SK-N-SH (cell line): Measurements from ENCODE around the gene NEK6. TPM values are rescaled to one million over a fixed set of nuclear protein-coding genes. Genes with fewer than 3 reads are reported as not detected.

Source experiments
- CTCF ChIA-PET: fragments of 300-600, 350-600 bp; formaldehyde crosslinking; extraction: SDS; loops from one replicate; lab custom pipeline; 2021; lab: Yijun Ruan, JAX
- POLR2A ChIA-PET: fragments of 350-600 bp; sonication (Branson Sonifier 250); formaldehyde crosslinking; extraction: SDS; loops from one replicate; lab custom pipeline; 2020; ENCODE audit warnings: antibody characterized with exemption, inconsistent platforms; lab: Yijun Ruan, JAX
- DNase-seq: peaks from one replicate; pipeline ENCODE4 v3.0.0; 2012
- H2AFZ ChIP-seq: fragments of 200-600 bp; sonication (generic); 2 replicates; pipeline ENCODE4 v1.8.1; 2016; ENCODE audit warnings: antibody characterized with exemption, mild to moderate bottlenecking, low read depth
- H3F3A ChIP-seq: fragments of 200-600 bp; sonication (generic); replicated peaks from 2 replicates; pipeline ENCODE3; 2016; ENCODE audit warnings: antibody characterized with exemption, mild to moderate bottlenecking; ENCODE audit not compliant: insufficient read depth
- H3K27ac ChIP-seq, 2 experiments: fragments of 200-500 bp in 1 of 2; fragments of 200-600 bp in 1 of 2; sonication (Bioruptor generic) in 1 of 2; sonication (generic), shearing (Covaris generic) in 1 of 2; 2 replicates each; pipeline versions ENCODE4 v1.5.1 to v1.6.1; 2014 to 2016; ENCODE audit warnings: low read depth in 2 of 2, inconsistent platforms in 1 of 2, low read length in 1 of 2, mild to moderate bottlenecking in 1 of 2, mixed read lengths in 1 of 2
- H3K27me3 ChIP-seq: fragments of 200-600 bp; sonication (generic), shearing (Covaris generic); 2 replicates; pipeline ENCODE4 v1.6.1; 2016; ENCODE audit warnings: mixed run types; ENCODE audit not compliant: insufficient read depth
- H3K36me3 ChIP-seq, 2 experiments: fragments of 200-500 bp in 1 of 2; fragments of 200-600 bp in 1 of 2; sonication (Bioruptor generic) in 1 of 2; sonication (generic) in 1 of 2; replicated peaks in 1 of 2; 2 replicates each; pipeline versions ENCODE3 to v1.5.1; 2014 to 2016; ENCODE audit warnings: low read length in 1 of 2, mild to moderate bottlenecking in 1 of 2; ENCODE audit not compliant: insufficient read depth in 2 of 2, control insufficient read depth in 1 of 2
- H3K4me1 ChIP-seq, 2 experiments: fragments of 200-500 bp in 1 of 2; fragments of 200-600 bp in 1 of 2; sonication (Bioruptor generic) in 1 of 2; sonication (generic), shearing (Covaris generic) in 1 of 2; 2 replicates each; pipeline versions ENCODE4 v1.5.1 to v1.6.1; 2014 to 2016; ENCODE audit warnings: low read depth in 1 of 2, low read length in 1 of 2, mixed run types in 1 of 2; ENCODE audit not compliant: insufficient read depth in 2 of 2, control insufficient read depth in 1 of 2
- H3K4me2 ChIP-seq: fragments of 200-600 bp; sonication (generic), shearing (Covaris generic); 2 replicates; pipeline ENCODE4 v1.6.1; 2017; ENCODE audit warnings: mixed run types
- H3K4me3 ChIP-seq, 2 experiments: fragments of 200-500 bp in 1 of 2; fragments of 200-600 bp in 1 of 2; sonication (Bioruptor generic) in 1 of 2; sonication (generic), shearing (Covaris generic) in 1 of 2; 2 replicates each; pipeline versions ENCODE4 v1.5.1 to v1.8.1; 2014 to 2016; ENCODE audit warnings: low read depth in 2 of 2, inconsistent platforms in 1 of 2, low read length in 1 of 2, mild to moderate bottlenecking in 1 of 2, mixed read lengths in 1 of 2, moderate library complexity in 1 of 2
- H3K79me2 ChIP-seq: fragments of 200-600 bp; sonication (generic); 2 replicates; pipeline ENCODE4 v1.8.1; 2017; ENCODE audit warnings: mild to moderate bottlenecking; ENCODE audit not compliant: insufficient read depth
- H3K9ac ChIP-seq: fragments of 200-600 bp; sonication (generic); 2 replicates; pipeline ENCODE4 v1.6.1; 2017; ENCODE audit warnings: mixed run types
- H3K9me2 ChIP-seq: fragments of 200-600 bp; sonication (generic); 2 replicates; pipeline ENCODE4 v1.6.1; 2017; ENCODE audit warnings: mixed run types
- H3K9me3 ChIP-seq: fragments of 200-600 bp; sonication (generic); 2 replicates; pipeline ENCODE4 v1.6.1; 2017; ENCODE audit warnings: mixed run types, mild to moderate bottlenecking, moderate library complexity
- H4K20me1 ChIP-seq: fragments of 200-600 bp; sonication (generic); 2 replicates; pipeline ENCODE4 v1.6.1; 2017; ENCODE audit warnings: mild to moderate bottlenecking, mixed run types; ENCODE audit not compliant: insufficient read depth
- EP300 ChIP-seq, 2 experiments: IDR thresholded peaks; 2 replicates each; pipeline versions ENCODE4 v1.4.0 to v1.6.1; 2012; ENCODE audit warnings: borderline replicate concordance in 1 of 2, low read depth in 1 of 2, low read length in 1 of 2
- EZH2phosphoT487 ChIP-seq: fragments of 200-600 bp; sonication (generic); IDR thresholded peaks from 2 replicates; pipeline ENCODE4 v1.6.1; 2017; ENCODE audit warnings: low read depth, mixed run types, mild to moderate bottlenecking, antibody characterized with exemption, moderate library complexity, borderline replicate concordance
- FOSL2 ChIP-seq: IDR thresholded peaks from 2 replicates; pipeline ENCODE4 v1.4.0; 2012; ENCODE audit warnings: low read depth, mild to moderate bottlenecking, moderate library complexity, borderline replicate concordance
- FOXJ3 ChIP-seq: sonication (generic); formaldehyde crosslinking; IDR thresholded peaks from 2 replicates; pipeline ENCODE4 v1.5.1; 2020; ENCODE audit warnings: mild to moderate bottlenecking, missing genetic modification reagents
- MAX ChIP-seq: IDR thresholded peaks from 2 replicates; pipeline ENCODE4 v1.4.0; 2012; ENCODE audit warnings: low read depth
- MXI1 ChIP-seq: IDR thresholded peaks from 2 replicates; pipeline ENCODE4 v1.6.1; 2012; ENCODE audit warnings: mild to moderate bottlenecking, low read depth, low read length, improper control_type of control experiment
- NFIC ChIP-seq: IDR thresholded peaks from 2 replicates; pipeline ENCODE4 v1.4.0; 2012; ENCODE audit warnings: borderline replicate concordance
- POLR2AphosphoS5 ChIP-seq: IDR thresholded peaks from 2 replicates; pipeline ENCODE4 v1.6.1; 2012; ENCODE audit warnings: low read depth, low read length
- RAD21 ChIP-seq: IDR thresholded peaks from 2 replicates; pipeline ENCODE4 v1.6.1; 2012; ENCODE audit warnings: mild to moderate bottlenecking, low read length
- RCOR1 ChIP-seq: fragments of 150-350 bp; IDR thresholded peaks from 2 replicates; pipeline ENCODE4 v1.6.1; 2017; ENCODE audit warnings: antibody characterized with exemption, low read length
- RFX5 ChIP-seq: IDR thresholded peaks from 2 replicates; pipeline ENCODE4 v1.6.1; 2012; ENCODE audit warnings: mild to moderate bottlenecking, improper control_type of control experiment, low read length
- RXRA ChIP-seq: IDR thresholded peaks from 2 replicates; pipeline ENCODE4 v1.4.0; 2012; ENCODE audit warnings: low read depth, mild to moderate bottlenecking, borderline replicate concordance
- SIN3A ChIP-seq: IDR thresholded peaks from 2 replicates; pipeline ENCODE4 v1.6.1; 2012; ENCODE audit warnings: low read depth, mild to moderate bottlenecking, low read length, moderate library complexity, borderline replicate concordance
- SMC3 ChIP-seq: IDR thresholded peaks from 2 replicates; pipeline ENCODE4 v1.6.1; 2012; ENCODE audit warnings: low read depth, low read length, improper control_type of control experiment
- TAF1 ChIP-seq: IDR thresholded peaks from 2 replicates; pipeline ENCODE4 v1.6.1; 2012; ENCODE audit warnings: low read depth, mild to moderate bottlenecking, low read length, moderate library complexity, borderline replicate concordance
- TCF12 ChIP-seq: IDR thresholded peaks from 2 replicates; pipeline ENCODE4 v1.4.0; 2012
- YY1 ChIP-seq: IDR thresholded peaks from 2 replicates; pipeline ENCODE4 v1.4.0; 2012; ENCODE audit warnings: low read depth, mild to moderate bottlenecking
- WGBS: methylation state at CpG from one replicate; pipeline ENCODE4 v1.1.6; 2017; ENCODE audit warnings: low lambda C conversion rate; 5-methylcytosine and 5-hydroxymethylcytosine counted together
- polyA plus RNA-seq, 3 experiments: library from polyadenylated mRNA; depleted of rRNA; stranded (reverse); fragments of >200 nt; gene quantifications; 2 replicates each; pipeline ENCODE4 v1.2.3, GENCODE V29; 2012
- TF ChIP-seq, protein P1 (sequence below): fragments of 200-600 bp; sonication (generic); IDR thresholded peaks from 2 replicates; pipeline ENCODE4 v1.6.1; 2017; ENCODE audit warnings: antibody characterized with exemption, mild to moderate bottlenecking, moderate library complexity
- TF ChIP-seq, protein P2 (sequence below): IDR thresholded peaks from 2 replicates; pipeline ENCODE4 v1.4.0; 2012; ENCODE audit warnings: low read depth, borderline replicate concordance
- TF ChIP-seq, protein P3 (sequence below): IDR thresholded peaks from 2 replicates; pipeline ENCODE4 v1.4.0; 2012; ENCODE audit warnings: low read depth, borderline replicate concordance

Gene NEK6
- polyA plus RNA-seq, 1 of the 3 experiments (the other 2 are of a cell fraction), result 89.8 TPM

- POLR2A ChIA-PET, result no interaction called here
- TF ChIP-seq RAD21, result no peak
- no peak for TF ChIP-seq SMC3
- no peak for TF ChIP-seq FOXJ3 (CRISPR knock-in tag)
- no peak for TF ChIP-seq SIN3A
- no peak for TF ChIP-seq RXRA
- no peak for TF ChIP-seq YY1
- TF ChIP-seq EP300 (IDR thresholded peaks at IDR 0.05; ENCODE audit: borderline replicate concordance in 1 of 2, low read depth in 1 of 2, low read length in 1 of 2), result no peak
- no peak for TF ChIP-seq MAX
- TF ChIP-seq POLR2AphosphoS5, result no peak
- no peak for TF ChIP-seq RCOR1
- TF ChIP-seq RFX5, result no peak
- no peak for TF ChIP-seq EZH2phosphoT487
- no peak for TF ChIP-seq TAF1
- TF ChIP-seq, protein P1, sequence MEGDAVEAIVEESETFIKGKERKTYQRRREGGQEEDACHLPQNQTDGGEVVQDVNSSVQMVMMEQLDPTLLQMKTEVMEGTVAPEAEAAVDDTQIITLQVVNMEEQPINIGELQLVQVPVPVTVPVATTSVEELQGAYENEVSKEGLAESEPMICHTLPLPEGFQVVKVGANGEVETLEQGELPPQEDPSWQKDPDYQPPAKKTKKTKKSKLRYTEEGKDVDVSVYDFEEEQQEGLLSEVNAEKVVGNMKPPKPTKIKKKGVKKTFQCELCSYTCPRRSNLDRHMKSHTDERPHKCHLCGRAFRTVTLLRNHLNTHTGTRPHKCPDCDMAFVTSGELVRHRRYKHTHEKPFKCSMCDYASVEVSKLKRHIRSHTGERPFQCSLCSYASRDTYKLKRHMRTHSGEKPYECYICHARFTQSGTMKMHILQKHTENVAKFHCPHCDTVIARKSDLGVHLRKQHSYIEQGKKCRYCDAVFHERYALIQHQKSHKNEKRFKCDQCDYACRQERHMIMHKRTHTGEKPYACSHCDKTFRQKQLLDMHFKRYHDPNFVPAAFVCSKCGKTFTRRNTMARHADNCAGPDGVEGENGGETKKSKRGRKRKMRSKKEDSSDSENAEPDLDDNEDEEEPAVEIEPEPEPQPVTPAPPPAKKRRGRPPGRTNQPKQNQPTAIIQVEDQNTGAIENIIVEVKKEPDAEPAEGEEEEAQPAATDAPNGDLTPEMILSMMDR, result no peak
- TF ChIP-seq FOSL2, result no peak
- TF ChIP-seq, protein P2, sequence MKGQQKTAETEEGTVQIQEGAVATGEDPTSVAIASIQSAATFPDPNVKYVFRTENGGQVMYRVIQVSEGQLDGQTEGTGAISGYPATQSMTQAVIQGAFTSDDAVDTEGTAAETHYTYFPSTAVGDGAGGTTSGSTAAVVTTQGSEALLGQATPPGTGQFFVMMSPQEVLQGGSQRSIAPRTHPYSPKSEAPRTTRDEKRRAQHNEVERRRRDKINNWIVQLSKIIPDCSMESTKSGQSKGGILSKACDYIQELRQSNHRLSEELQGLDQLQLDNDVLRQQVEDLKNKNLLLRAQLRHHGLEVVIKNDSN, result no peak
- no peak for TF ChIP-seq MXI1
- TF ChIP-seq TCF12, result no peak
- TF ChIP-seq, protein P3, sequence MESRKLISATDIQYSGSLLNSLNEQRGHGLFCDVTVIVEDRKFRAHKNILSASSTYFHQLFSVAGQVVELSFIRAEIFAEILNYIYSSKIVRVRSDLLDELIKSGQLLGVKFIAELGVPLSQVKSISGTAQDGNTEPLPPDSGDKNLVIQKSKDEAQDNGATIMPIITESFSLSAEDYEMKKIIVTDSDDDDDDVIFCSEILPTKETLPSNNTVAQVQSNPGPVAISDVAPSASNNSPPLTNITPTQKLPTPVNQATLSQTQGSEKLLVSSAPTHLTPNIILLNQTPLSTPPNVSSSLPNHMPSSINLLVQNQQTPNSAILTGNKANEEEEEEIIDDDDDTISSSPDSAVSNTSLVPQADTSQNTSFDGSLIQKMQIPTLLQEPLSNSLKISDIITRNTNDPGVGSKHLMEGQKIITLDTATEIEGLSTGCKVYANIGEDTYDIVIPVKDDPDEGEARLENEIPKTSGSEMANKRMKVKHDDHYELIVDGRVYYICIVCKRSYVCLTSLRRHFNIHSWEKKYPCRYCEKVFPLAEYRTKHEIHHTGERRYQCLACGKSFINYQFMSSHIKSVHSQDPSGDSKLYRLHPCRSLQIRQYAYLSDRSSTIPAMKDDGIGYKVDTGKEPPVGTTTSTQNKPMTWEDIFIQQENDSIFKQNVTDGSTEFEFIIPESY, result no peak
- TF ChIP-seq NFIC, result no peak
- Histone ChIP-seq H3K27me3 (no peaks in the 10 kb centered on the region), H3K4me1 (peaks cover 0 to 7% of the 10 kb centered on the region in 2 experiments; a peak in 2 of 4 replicates), H3K36me3 (peaks cover 49 to 54% of the 10 kb centered on the region in 2 experiments), H4K20me1 (peaks cover 69% of the 10 kb centered on the region), H3F3A (peaks cover 12% of the 10 kb centered on the region), H3K9me2 (no peaks in the 10 kb centered on the region), H3K27ac (no peak overlapping the region), H2AFZ (no peak overlapping the region), H3K9me3 (no peaks in the 10 kb centered on the region), H3K9ac (no peak overlapping the region), H3K4me3 (no peak overlapping the region), H3K4me2 (no peak overlapping the region), H3K79me2 (peaks cover 100% of the 10 kb centered on the region)
- CTCF ChIA-PET, result interaction anchor here (1.4 to 3.2 kb wide), 5 partner anchors 11 to 152 kb away, joined by 3 to 17 read pairs (median 10); no protein-coding TSS in a partner anchor
- WGBS, result 91% methylated on average over 11 of the region's 12 CpGs
- no peak for DNase-seq
Observed at GRCh38 chr9:124399323-124399967, 141.7 kb downstream of the NEK6 start.
